Breast epithelium (tissue), 3 donors: ENCODE results near the gene ZNF710.

Experiments
- POLR2A ChIP-seq: fragments of 450-650 bp; IDR thresholded peaks from one replicate; pipeline ENCODE4 v1.6.1; 2016; ENCODE audit warnings: antibody characterized with exemption, mild to moderate bottlenecking, moderate library complexity
- POLR2AphosphoS5 ChIP-seq, 3 donors: sonication (generic); formaldehyde crosslinking; IDR thresholded peaks; one replicate each; pipeline ENCODE4 v1.6.1; 2017; ENCODE audit warnings: antibody characterized with exemption in 3 of 3
- TF ChIP-seq, protein P1 (sequence below), 3 donors: fragments of 450-650 bp; IDR thresholded peaks; one replicate each; pipeline ENCODE4 v1.5.1; 2016 to 2017; ENCODE audit warnings: antibody characterized with exemption in 3 of 3, mild to moderate bottlenecking in 3 of 3, moderate library complexity in 3 of 3

DNA sequence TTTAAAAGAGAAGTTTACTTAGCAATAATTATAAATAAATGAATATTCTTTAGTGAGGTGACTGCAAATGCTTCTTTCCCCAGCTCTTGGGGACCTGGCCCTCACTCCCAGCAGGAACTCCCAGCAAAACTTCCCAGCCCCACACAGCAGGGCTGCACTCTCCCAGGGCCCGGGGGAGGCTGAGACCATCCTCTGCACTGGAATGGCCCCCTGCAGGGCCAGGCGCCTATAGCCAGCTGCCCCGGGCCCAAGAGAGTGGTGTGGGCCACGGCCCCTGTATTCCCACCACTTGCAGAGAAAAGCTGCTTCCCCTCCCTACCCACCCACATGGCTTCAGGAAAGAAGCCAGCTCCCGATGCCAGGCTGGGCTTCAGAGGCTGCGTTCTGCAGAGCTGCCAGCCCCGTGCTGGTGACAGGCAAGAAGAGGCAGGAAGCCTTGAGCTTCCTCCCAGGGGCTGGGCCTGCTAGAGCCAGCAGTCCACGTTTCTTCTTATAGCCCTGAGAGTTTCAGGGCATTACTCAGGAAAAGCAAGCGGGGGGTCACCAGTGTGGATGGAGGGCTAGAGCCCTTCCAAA, 81.1 kb downstream of the ZNF710 start:
- no peak for TF ChIP-seq POLR2A
- TF ChIP-seq, protein P1, sequence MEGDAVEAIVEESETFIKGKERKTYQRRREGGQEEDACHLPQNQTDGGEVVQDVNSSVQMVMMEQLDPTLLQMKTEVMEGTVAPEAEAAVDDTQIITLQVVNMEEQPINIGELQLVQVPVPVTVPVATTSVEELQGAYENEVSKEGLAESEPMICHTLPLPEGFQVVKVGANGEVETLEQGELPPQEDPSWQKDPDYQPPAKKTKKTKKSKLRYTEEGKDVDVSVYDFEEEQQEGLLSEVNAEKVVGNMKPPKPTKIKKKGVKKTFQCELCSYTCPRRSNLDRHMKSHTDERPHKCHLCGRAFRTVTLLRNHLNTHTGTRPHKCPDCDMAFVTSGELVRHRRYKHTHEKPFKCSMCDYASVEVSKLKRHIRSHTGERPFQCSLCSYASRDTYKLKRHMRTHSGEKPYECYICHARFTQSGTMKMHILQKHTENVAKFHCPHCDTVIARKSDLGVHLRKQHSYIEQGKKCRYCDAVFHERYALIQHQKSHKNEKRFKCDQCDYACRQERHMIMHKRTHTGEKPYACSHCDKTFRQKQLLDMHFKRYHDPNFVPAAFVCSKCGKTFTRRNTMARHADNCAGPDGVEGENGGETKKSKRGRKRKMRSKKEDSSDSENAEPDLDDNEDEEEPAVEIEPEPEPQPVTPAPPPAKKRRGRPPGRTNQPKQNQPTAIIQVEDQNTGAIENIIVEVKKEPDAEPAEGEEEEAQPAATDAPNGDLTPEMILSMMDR (IDR thresholded peaks at IDR 0.05): no peak
- no peak for TF ChIP-seq POLR2AphosphoS5 (IDR thresholded peaks at IDR 0.05)
